Measurements from ENCODE around the gene VEPH1. TPM values are rescaled to one million over a fixed set of nuclear protein-coding genes. Genes with fewer than 3 reads are reported as not detected.
A peak's percentile ranks its signal among the peaks of the same experiment; 100 is the strongest.

VEPH1 gene
- total and polyA plus RNA-seq, 9 of the 15 experiments (the other 6 are each of a cell fraction or from before 2014, with no cell fraction given): 4.5 to 15.6 (median 5.8) TPM

DNA sequence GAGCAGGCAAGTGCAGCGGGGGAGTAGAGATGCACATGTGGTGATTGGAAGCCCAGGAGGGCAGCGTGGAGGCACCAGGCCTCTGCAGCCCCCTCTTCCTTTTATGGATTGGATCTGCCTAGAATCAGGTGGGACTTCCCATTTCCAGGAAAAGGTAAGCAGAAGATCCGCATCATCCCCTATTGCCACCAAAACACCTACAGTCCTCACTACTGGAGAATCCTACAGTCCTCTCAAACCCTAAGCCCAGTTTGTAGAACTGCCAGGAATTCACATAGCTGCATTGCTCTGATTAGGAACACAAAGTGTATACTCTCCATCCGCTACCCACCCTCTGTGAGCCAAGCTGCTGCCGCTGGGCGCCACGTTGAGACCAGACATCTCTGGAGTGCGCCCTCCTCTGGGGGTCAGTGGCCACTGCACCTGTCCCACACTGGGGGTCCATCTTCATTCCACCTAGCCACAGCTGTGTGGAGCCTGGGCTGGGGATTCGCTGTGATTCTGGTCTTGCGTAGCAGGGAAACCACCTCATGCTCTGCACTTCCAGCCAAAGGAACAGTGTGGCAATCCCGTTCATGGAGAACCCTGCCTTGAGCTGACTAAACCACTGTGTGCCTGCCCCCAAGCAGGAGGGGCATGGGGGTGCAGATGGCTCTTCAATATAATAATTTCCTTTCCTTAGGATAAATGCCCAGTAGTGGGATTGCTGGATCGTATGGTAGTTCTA lies 155.5 kb downstream of the VEPH1 start:
- in situ Hi-C loops (cut with MboI): no loop called here
- no peak for TF ChIP-seq CCNT2 (IDR thresholded peaks at IDR 0.05; ENCODE audit: borderline replicate concordance, extremely low read depth, insufficient read length, low read depth, low read length)
- TF ChIP-seq DPF2 (IDR thresholded peaks at IDR 0.05): no peak
- TF ChIP-seq, protein P1, sequence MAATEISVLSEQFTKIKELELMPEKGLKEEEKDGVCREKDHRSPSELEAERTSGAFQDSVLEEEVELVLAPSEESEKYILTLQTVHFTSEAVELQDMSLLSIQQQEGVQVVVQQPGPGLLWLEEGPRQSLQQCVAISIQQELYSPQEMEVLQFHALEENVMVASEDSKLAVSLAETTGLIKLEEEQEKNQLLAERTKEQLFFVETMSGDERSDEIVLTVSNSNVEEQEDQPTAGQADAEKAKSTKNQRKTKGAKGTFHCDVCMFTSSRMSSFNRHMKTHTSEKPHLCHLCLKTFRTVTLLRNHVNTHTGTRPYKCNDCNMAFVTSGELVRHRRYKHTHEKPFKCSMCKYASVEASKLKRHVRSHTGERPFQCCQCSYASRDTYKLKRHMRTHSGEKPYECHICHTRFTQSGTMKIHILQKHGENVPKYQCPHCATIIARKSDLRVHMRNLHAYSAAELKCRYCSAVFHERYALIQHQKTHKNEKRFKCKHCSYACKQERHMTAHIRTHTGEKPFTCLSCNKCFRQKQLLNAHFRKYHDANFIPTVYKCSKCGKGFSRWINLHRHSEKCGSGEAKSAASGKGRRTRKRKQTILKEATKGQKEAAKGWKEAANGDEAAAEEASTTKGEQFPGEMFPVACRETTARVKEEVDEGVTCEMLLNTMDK (IDR thresholded peaks at IDR 0.05; ENCODE audit: borderline replicate concordance, insufficient read depth, low read depth, low read length, poor library complexity, severe bottlenecking): peak; percentile 45
- TF ChIP-seq MAZ (CRISPR knock-in tag; conservative IDR thresholded peaks at IDR 0.05 in 1 of 2, IDR thresholded peaks at IDR 0.05 in 1 of 2): peak in 1 of 2 experiments; percentile 43; a peak in 1 of 4 replicates
- no peak for TF ChIP-seq NCOA4 (IDR thresholded peaks at IDR 0.05; ENCODE audit: partially characterized antibody)
- no peak for TF ChIP-seq TFAM (CRISPR knock-in tag; conservative IDR thresholded peaks at IDR 0.05)
- TF ChIP-seq RBFOX2 (IDR thresholded peaks at IDR 0.05; ENCODE audit: low read depth, low read length): no peak
- TF ChIP-seq CBFA2T3 (IDR thresholded peaks at IDR 0.05): no peak
- 0 out of 2 replicates have a peak, but pooled peaks have one; percentile 33 for TF ChIP-seq KLF16 (IDR thresholded peaks at IDR 0.05)
- no peak for TF ChIP-seq POLR3A (IDR thresholded peaks at IDR 0.05; ENCODE audit: borderline replicate concordance, extremely low read depth, insufficient read depth, insufficient read length)
- no peak for TF ChIP-seq GATA2 (CRISPR knock-in tag; IDR thresholded peaks at IDR 0.05)
- TF ChIP-seq HNRNPLL (IDR thresholded peaks at IDR 0.05; ENCODE audit: low read depth, low read length, poor library complexity, severe bottlenecking): no peak
- TF ChIP-seq, protein P2, sequence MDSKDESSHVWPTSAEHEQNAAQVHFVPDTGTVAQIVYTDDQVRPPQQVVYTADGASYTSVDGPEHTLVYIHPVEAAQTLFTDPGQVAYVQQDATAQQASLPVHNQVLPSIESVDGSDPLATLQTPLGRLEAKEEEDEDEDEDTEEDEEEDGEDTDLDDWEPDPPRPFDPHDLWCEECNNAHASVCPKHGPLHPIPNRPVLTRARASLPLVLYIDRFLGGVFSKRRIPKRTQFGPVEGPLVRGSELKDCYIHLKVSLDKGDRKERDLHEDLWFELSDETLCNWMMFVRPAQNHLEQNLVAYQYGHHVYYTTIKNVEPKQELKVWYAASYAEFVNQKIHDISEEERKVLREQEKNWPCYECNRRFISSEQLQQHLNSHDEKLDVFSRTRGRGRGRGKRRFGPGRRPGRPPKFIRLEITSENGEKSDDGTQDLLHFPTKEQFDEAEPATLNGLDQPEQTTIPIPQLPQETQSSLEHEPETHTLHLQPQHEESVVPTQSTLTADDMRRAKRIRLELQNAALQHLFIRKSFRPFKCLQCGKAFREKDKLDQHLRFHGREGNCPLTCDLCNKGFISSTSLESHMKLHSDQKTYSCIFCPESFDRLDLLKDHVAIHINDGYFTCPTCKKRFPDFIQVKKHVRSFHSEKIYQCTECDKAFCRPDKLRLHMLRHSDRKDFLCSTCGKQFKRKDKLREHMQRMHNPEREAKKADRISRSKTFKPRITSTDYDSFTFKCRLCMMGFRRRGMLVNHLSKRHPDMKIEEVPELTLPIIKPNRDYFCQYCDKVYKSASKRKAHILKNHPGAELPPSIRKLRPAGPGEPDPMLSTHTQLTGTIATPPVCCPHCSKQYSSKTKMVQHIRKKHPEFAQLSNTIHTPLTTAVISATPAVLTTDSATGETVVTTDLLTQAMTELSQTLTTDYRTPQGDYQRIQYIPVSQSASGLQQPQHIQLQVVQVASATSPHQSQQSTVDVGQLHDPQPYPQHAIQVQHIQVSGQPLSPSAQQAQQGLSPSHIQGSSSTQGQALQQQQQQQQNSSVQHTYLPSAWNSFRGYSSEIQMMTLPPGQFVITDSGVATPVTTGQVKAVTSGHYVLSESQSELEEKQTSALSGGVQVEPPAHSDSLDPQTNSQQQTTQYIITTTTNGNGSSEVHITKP (IDR thresholded peaks at IDR 0.05; ENCODE audit: partially characterized antibody): peak; percentile 76
- no peak for TF ChIP-seq ZNF146 (CRISPR knock-in tag; IDR thresholded peaks at IDR 0.05; ENCODE audit: unreplicated experiment)
- no peak for TF ChIP-seq ZNF384 (IDR thresholded peaks at IDR 0.05; ENCODE audit: low read depth, low read length)

More for the DNA sequence above, 155.5 kb downstream of the VEPH1 start:
- Histone ChIP-seq H3K27me3 (ENCODE audit: control insufficient read depth in 2 of 2, insufficient read depth in 2 of 2, low read length in 2 of 2) (no peaks in the 10 kb centered on the region), H3K27ac (ENCODE audit: extremely low read depth, low read depth, low read length) (no peak overlapping the region), H3K9me3 (replicated peaks; ENCODE audit: control insufficient read depth, insufficient read depth, low read depth, low read length) (no peaks in the 10 kb centered on the region), H3K4me3 (no peak overlapping the region), H3K36me3 (ENCODE audit: control insufficient read depth, insufficient read depth, low read length) (no peaks in the 10 kb centered on the region), H3K4me1 (replicated peaks in 1 of 2; ENCODE audit: control insufficient read depth in 2 of 2, insufficient read depth in 2 of 2, low read length in 2 of 2) (no peaks in the 10 kb centered on the region), H3K4me2 (ENCODE audit: insufficient read depth, low read length) (peak overlapping the region; percentile 49), H3K9ac (ENCODE audit: insufficient read depth in 1 of 2, low read depth in 2 of 2, low read length in 2 of 2) (no peak overlapping the region), H3K79me2 (ENCODE audit: control insufficient read depth, insufficient read depth, low read length) (no peaks in the 10 kb centered on the region), H2AFZ (ENCODE audit: low read depth, low read length) (no peak overlapping the region), H3K9me1 (ENCODE audit: control insufficient read depth, insufficient read depth, low read length) (no peaks in the 10 kb centered on the region), H4K20me1 (replicated peaks; ENCODE audit: control insufficient read depth, insufficient read depth, low read length) (no peaks in the 10 kb centered on the region)
- WGBS (ENCODE audit: insufficient coverage, low coverage, missing lambda C conversion rate): 37% methylated on average over 10 of the region's 12 CpGs
- ATAC-seq (peak; percentile 97), DNase-seq (ENCODE audit: extremely low read depth in 1 of 4, low spot score in 3 of 4) (peak; percentile 34 to 51 (median 38)), FAIRE-seq (no peak)
- POLR2A ChIA-PET: interaction anchor here (0.6 kb wide), 1 partner anchor 90 kb away, joined by 3 read pairs; no protein-coding TSS in a partner anchor
- intact Hi-C loops (cut with micrococcal nuclease): loop anchor here (2.0 kb wide), 1 partner anchor 143 kb away; no protein-coding TSS in a partner anchor
- no TSS peak for BruUV-seq (replicated peaks)
- CTCF ChIA-PET (ENCODE audit: low intra/inter-chr PET ratio): no interaction called here
